HepG2 (cell line): ENCODE data around the gene NKD1. TPM values are rescaled to one million over a fixed set of nuclear protein-coding genes. Genes with fewer than 3 reads are reported as not detected.

Experiments used
- CHD4 ChIP-seq: fragments of 200-600 bp; sonication (generic); IDR thresholded peaks from 2 replicates; pipeline ENCODE4 v1.7.0; 2017; ENCODE audit warnings: mild to moderate bottlenecking, low read length, borderline replicate concordance
- EEA1 ChIP-seq: sonication (generic); formaldehyde crosslinking; IDR thresholded peaks from 2 replicates; pipeline ENCODE4 v1.5.1; 2020; ENCODE audit warnings: mild to moderate bottlenecking, missing genetic modification reagents, borderline replicate concordance
- ELF3 ChIP-seq: IDR thresholded peaks from 2 replicates; pipeline ENCODE4 v1.6.1; 2016; ENCODE audit warnings: missing genetic modification reagents, missing compliant biosample characterization
- FOXP1 ChIP-seq, 2 experiments: fragments of 450-650 bp in 1 of 2; IDR thresholded peaks; 2 replicates each; pipeline ENCODE4 v1.6.1; 2017 to 2018; ENCODE audit warnings: antibody characterized with exemption in 1 of 2
- GABPA ChIP-seq, 2 experiments: IDR thresholded peaks; 2 replicates each; pipeline ENCODE4 v1.6.1; 2011 to 2016; ENCODE audit warnings: low read depth in 2 of 2, low read length in 1 of 2, missing biosample characterization in 1 of 2, missing genetic modification characterization in 1 of 2
- HDAC2 ChIP-seq: sonication (generic); formaldehyde crosslinking; IDR thresholded peaks from 2 replicates; pipeline ENCODE4 v1.4.0; 2020; ENCODE audit warnings: missing genetic modification reagents
- HIVEP1 ChIP-seq: sonication (generic); formaldehyde crosslinking; IDR thresholded peaks from 2 replicates; pipeline ENCODE4 v1.4.0; 2020; ENCODE audit warnings: mild to moderate bottlenecking, missing genetic modification reagents
- IRF2 ChIP-seq: IDR thresholded peaks from 2 replicates; pipeline ENCODE4 v1.6.1; 2018; ENCODE audit warnings: missing genetic modification reagents, missing compliant biosample characterization
- KAT8 ChIP-seq: IDR thresholded peaks from 2 replicates; pipeline ENCODE4 v1.6.1; 2016; ENCODE audit warnings: missing genetic modification reagents, missing compliant biosample characterization
- LCORL ChIP-seq, 2 experiments: fragments of 450-650 bp in 1 of 2; sonication (generic) in 1 of 2; formaldehyde crosslinking in 1 of 2; IDR thresholded peaks; 2 replicates each; pipeline versions ENCODE4 v1.5.0 to v1.6.1; 2017 to 2020; ENCODE audit warnings: antibody characterized with exemption in 1 of 2, missing genetic modification reagents in 1 of 2
- NAIF1 ChIP-seq: sonication (generic); formaldehyde crosslinking; IDR thresholded peaks from 2 replicates; pipeline ENCODE4 v1.5.0; 2020; ENCODE audit warnings: mild to moderate bottlenecking, missing genetic modification reagents, borderline replicate concordance
- PCBP2 ChIP-seq: fragments of 200-400 bp; formaldehyde crosslinking; optimal IDR thresholded peaks from 2 replicates; pipeline ENCODE3; 2018; ENCODE audit warnings: low read length, low read depth; ENCODE audit not compliant: poor library complexity, severe bottlenecking
- RBFOX2 ChIP-seq: fragments of 200-400 bp; formaldehyde crosslinking; IDR thresholded peaks from 2 replicates; pipeline ENCODE4 v1.6.1; 2017; ENCODE audit warnings: low read depth, mild to moderate bottlenecking, low read length
- RCOR2 ChIP-seq: IDR thresholded peaks from 2 replicates; pipeline ENCODE4 v1.6.1; 2016; ENCODE audit warnings: missing biosample characterization, missing genetic modification reagents
- RNF2 ChIP-seq: fragments of 450-650 bp; conservative IDR thresholded peaks from 2 replicates; pipeline ENCODE4 v1.6.1; 2016; ENCODE audit warnings: low read depth
- RORA ChIP-seq: sonication (generic); formaldehyde crosslinking; IDR thresholded peaks from 2 replicates; pipeline ENCODE4 v1.5.0; 2020; ENCODE audit warnings: mild to moderate bottlenecking, missing genetic modification reagents, moderate library complexity
- ZC3H4 ChIP-seq: sonication (generic); formaldehyde crosslinking; IDR thresholded peaks from 2 replicates; pipeline ENCODE4 v1.4.0; 2020; ENCODE audit warnings: missing genetic modification reagents, borderline replicate concordance
- ZNF34 ChIP-seq: sonication (generic); formaldehyde crosslinking; IDR thresholded peaks from 2 replicates; pipeline ENCODE4 v1.4.0; 2020; ENCODE audit warnings: mild to moderate bottlenecking, missing genetic modification reagents, borderline replicate concordance
- ZNF441 ChIP-seq: sonication (generic); formaldehyde crosslinking; IDR thresholded peaks from 2 replicates; pipeline ENCODE4 v1.7.0; 2021; ENCODE audit warnings: missing genetic modification reagents, borderline replicate concordance
- ZNF501 ChIP-seq: sonication (generic); formaldehyde crosslinking; IDR thresholded peaks from 2 replicates; pipeline ENCODE4 v1.5.1; 2020; ENCODE audit warnings: mild to moderate bottlenecking, moderate library complexity, missing genetic modification reagents
- ZNF720 ChIP-seq: sonication (generic); formaldehyde crosslinking; IDR thresholded peaks from 2 replicates; pipeline ENCODE4 v1.4.0; 2020; ENCODE audit warnings: missing genetic modification reagents
- ZSCAN21 ChIP-seq: sonication (generic); formaldehyde crosslinking; IDR thresholded peaks from 2 replicates; pipeline ENCODE4 v1.8.0; 2022; ENCODE audit warnings: mild to moderate bottlenecking, missing genetic modification reagents, moderate library complexity, borderline replicate concordance
- polyA plus RNA-seq, 8 experiments: library from polyadenylated mRNA; depleted of rRNA in 3 of 8; stranded (reverse) in 7 of 8; unstranded in 1 of 8; fragments of >200 nt; fragmentation: Illumina TruSeq in 4 of 8; extraction: Trizol in 4 of 8; gene quantifications; 2 replicates each; pipeline versions ENCODE4 v1.2.1 to v1.2.3, GENCODE V29; 2011 to 2016; ENCODE audit warnings: low read depth in 4 of 8, missing spikeins in 1 of 8, mixed read lengths in 1 of 8; ENCODE audit not compliant: insufficient read depth in 1 of 8
- total RNA-seq, 5 experiments: library from RNA; depleted of rRNA; stranded (reverse); fragments of >200 nt; fragmentation: Illumina TruSeq; extraction: Trizol; gene quantifications; 2 replicates each; pipeline ENCODE4 v1.2.3, GENCODE V29; 2016; ENCODE audit warnings: low read depth in 1 of 5
- TF ChIP-seq, protein P1 (sequence below): sonication (generic); formaldehyde crosslinking; conservative IDR thresholded peaks from 2 replicates; pipeline ENCODE4 v1.4.0; 2020; ENCODE audit warnings: missing genetic modification reagents
- TF ChIP-seq, protein P2 (sequence below): sonication (generic); formaldehyde crosslinking; IDR thresholded peaks from 2 replicates; pipeline ENCODE4 v1.9.0; 2022; ENCODE audit warnings: low read depth, missing genetic modification reagents
- TF ChIP-seq, protein P3 (sequence below): sonication (generic); formaldehyde crosslinking; IDR thresholded peaks from 2 replicates; pipeline ENCODE4 v1.4.0; 2020; ENCODE audit warnings: missing genetic modification reagents
- TF ChIP-seq, protein P4 (sequence below): IDR thresholded peaks from 2 replicates; pipeline ENCODE4 v1.6.1; 2016

NKD1 gene
- total and polyA plus RNA-seq, 2 of the 13 experiments (the other 11 are each of a cell fraction or from before 2014, with no cell fraction given) = 70.4 to 121 TPM

DNA sequence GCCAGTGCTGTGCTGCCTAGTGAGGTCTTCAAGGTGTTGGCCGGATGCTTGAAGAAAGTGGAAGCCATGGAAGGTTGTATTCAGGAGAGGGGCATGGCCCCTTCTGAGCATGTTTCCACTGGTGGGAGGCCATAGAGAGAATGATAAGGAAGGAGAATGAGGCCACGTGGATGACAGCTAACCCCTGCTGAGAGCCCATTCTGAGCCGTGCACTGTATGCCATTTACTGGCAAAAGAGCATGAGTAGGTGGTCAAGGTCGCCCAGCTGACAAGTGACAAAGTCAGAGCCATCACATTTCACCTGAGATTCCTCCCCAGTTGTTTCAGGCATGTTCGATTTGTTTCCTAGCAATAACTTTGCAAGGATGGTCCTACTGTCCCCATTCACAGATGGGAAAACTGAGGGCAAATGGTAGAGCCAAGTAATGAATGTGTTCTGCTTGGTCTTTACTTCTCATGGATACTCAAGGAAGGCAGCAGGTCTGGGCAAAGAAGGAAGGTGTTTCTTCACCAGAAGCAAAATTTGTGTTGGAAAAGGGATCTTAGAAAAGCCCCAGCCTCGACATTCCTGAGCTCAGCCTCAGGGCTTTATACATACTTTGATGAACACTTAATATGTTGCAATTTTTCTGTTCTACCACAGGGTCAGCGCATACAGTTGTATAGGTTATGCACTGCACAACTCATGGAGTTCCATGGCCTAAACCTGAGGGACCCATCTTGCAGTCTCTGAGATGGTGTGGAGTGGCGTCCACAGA is 10.5 kb upstream of the NKD1 start (continued):
- no peak for TF ChIP-seq RORA (CRISPR knock-in tag)
- no peak for TF ChIP-seq NAIF1 (CRISPR knock-in tag)
- TF ChIP-seq ELF3 (CRISPR knock-in tag) = no peak
- TF ChIP-seq KAT8 = no peak
- no peak for TF ChIP-seq EEA1 (CRISPR knock-in tag)
- TF ChIP-seq RCOR2 (CRISPR knock-in tag) = peak; percentile 79
- no peak for TF ChIP-seq ZNF441 (CRISPR knock-in tag)
- TF ChIP-seq, protein P1, sequence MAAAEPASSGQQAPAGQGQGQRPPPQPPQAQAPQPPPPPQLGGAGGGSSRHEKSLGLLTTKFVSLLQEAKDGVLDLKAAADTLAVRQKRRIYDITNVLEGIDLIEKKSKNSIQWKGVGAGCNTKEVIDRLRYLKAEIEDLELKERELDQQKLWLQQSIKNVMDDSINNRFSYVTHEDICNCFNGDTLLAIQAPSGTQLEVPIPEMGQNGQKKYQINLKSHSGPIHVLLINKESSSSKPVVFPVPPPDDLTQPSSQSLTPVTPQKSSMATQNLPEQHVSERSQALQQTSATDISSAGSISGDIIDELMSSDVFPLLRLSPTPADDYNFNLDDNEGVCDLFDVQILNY = no peak
- TF ChIP-seq HIVEP1 (CRISPR knock-in tag) = no peak
- no peak for TF ChIP-seq RNF2
- no peak for TF ChIP-seq LCORL (IDR thresholded peaks at IDR 0.05)
- TF ChIP-seq LCORL (CRISPR knock-in tag; IDR thresholded peaks at IDR 0.05) = no peak
- TF ChIP-seq PCBP2 = no peak
- no peak for TF ChIP-seq ZSCAN21 (CRISPR knock-in tag)
- no peak for TF ChIP-seq RBFOX2
- TF ChIP-seq FOXP1 (IDR thresholded peaks at IDR 0.05) = no peak
- TF ChIP-seq FOXP1 (CRISPR knock-in tag; IDR thresholded peaks at IDR 0.05) = no peak
- TF ChIP-seq, protein P2, sequence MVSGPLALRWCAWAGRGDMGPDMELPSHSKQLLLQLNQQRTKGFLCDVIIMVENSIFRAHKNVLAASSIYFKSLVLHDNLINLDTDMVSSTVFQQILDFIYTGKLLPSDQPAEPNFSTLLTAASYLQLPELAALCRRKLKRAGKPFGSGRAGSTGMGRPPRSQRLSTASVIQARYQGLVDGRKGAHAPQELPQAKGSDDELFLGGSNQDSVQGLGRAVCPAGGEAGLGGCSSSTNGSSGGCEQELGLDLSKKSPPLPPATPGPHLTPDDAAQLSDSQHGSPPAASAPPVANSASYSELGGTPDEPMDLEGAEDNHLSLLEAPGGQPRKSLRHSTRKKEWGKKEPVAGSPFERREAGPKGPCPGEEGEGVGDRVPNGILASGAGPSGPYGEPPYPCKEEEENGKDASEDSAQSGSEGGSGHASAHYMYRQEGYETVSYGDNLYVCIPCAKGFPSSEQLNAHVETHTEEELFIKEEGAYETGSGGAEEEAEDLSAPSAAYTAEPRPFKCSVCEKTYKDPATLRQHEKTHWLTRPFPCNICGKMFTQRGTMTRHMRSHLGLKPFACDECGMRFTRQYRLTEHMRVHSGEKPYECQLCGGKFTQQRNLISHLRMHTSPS (CRISPR knock-in tag) = no peak
- TF ChIP-seq ZC3H4 (CRISPR knock-in tag) = 0 out of 2 replicates have a peak, but pooled peaks have one; percentile 19
- TF ChIP-seq HDAC2 = peak; percentile 40; the same call in 1 of the 2 replicates
- TF ChIP-seq GABPA (IDR thresholded peaks at IDR 0.05; ENCODE audit: low read depth, low read length) = no peak
- TF ChIP-seq GABPA (CRISPR knock-in tag; IDR thresholded peaks at IDR 0.05; ENCODE audit: low read depth) = no peak
- 0 out of 2 replicates have a peak, but pooled peaks have one; percentile 67 for TF ChIP-seq ZNF720 (CRISPR knock-in tag)
- TF ChIP-seq ZNF501 (CRISPR knock-in tag) = no peak
- TF ChIP-seq, protein P3, sequence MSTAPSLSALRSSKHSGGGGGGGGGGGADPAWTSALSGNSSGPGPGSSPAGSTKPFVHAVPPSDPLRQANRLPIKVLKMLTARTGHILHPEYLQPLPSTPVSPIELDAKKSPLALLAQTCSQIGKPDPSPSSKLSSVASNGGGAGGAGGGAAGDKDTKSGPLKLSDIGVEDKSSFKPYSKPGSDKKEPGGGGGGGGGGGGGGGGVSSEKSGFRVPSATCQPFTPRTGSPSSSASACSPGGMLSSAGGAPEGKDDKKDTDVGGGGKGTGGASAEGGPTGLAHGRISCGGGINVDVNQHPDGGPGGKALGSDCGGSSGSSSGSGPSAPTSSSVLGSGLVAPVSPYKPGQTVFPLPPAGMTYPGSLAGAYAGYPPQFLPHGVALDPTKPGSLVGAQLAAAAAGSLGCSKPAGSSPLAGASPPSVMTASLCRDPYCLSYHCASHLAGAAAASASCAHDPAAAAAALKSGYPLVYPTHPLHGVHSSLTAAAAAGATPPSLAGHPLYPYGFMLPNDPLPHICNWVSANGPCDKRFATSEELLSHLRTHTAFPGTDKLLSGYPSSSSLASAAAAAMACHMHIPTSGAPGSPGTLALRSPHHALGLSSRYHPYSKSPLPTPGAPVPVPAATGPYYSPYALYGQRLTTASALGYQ (CRISPR knock-in tag) = no peak
- peak; percentile 97 for TF ChIP-seq CHD4
- TF ChIP-seq, protein P4, sequence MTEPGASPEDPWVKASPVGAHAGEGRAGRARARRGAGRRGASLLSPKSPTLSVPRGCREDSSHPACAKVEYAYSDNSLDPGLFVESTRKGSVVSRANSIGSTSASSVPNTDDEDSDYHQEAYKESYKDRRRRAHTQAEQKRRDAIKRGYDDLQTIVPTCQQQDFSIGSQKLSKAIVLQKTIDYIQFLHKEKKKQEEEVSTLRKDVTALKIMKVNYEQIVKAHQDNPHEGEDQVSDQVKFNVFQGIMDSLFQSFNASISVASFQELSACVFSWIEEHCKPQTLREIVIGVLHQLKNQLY (CRISPR knock-in tag) = no peak
- TF ChIP-seq ZNF34 (CRISPR knock-in tag) = no peak
- TF ChIP-seq IRF2 (CRISPR knock-in tag) = no peak
